Measurements from ENCODE around the gene CLEC4E.
"Not testable (repeated sequence)": the region's sequence is repeated elsewhere in the genome, so short reads cannot be mapped to it uniquely, and the experiment has no call there.

The CLEC4E gene

GRCh38 chr12:8540831-8541230 is at the start of gene CLEC4E:
Gene CLEC4E (minus strand): TSS chr12:8540905. CDS start chr12:8540797, 108 bp downstream.
- not testable (repeated sequence) for DNase-seq; H3K4me3 ChIP-seq (ENCODE audit: low read length); H3K79me2 ChIP-seq (ENCODE audit: low read length); H2AFZ ChIP-seq (ENCODE audit: low read length); H4K20me1 ChIP-seq (ENCODE audit: insufficient read depth, low read length); H3F3A ChIP-seq (ENCODE audit: insufficient read depth, low read length); H3K9ac ChIP-seq (ENCODE audit: low read length); H3K9me2 ChIP-seq (replicated peaks; ENCODE audit: insufficient read depth, low read length); H3K27ac ChIP-seq (ENCODE audit: low read length); H3K36me3 ChIP-seq (replicated peaks; ENCODE audit: insufficient read depth, low read length); H3K4me2 ChIP-seq (ENCODE audit: low read depth, low read length); H3K9me3 ChIP-seq (replicated peaks; ENCODE audit: insufficient read depth, low read length); H3K4me1 ChIP-seq (ENCODE audit: low read length); H3K27me3 ChIP-seq (replicated peaks; ENCODE audit: insufficient read depth, low read length)

- TF ChIP-seq EZH2 (optimal IDR thresholded peaks at IDR 0.05; ENCODE audit: low read depth, low read length): no peak
- TF ChIP-seq CTCF (IDR thresholded peaks at IDR 0.05; ENCODE audit: low read length): no peak
- TF ChIP-seq EZH2phosphoT487 (IDR thresholded peaks at IDR 0.05; ENCODE audit: low read length): no peak
- H3K9me2 ChIP-seq (replicated peaks; ENCODE audit: insufficient read depth, low read length): no peaks in the 10 kb centered on the region
- H3K27ac ChIP-seq (ENCODE audit: low read length): no peak overlapping the region
- H3F3A ChIP-seq (ENCODE audit: insufficient read depth, low read length): no peaks in the 10 kb centered on the region
- no peaks in the 10 kb centered on the region for H3K79me2 ChIP-seq (ENCODE audit: low read length)
- H4K20me1 ChIP-seq (ENCODE audit: insufficient read depth, low read length): no peaks in the 10 kb centered on the region
- no peak overlapping the region for H3K4me2 ChIP-seq (ENCODE audit: low read depth, low read length)
- no peaks in the 10 kb centered on the region for H3K9me3 ChIP-seq (replicated peaks; ENCODE audit: insufficient read depth, low read length)
- no peaks in the 10 kb centered on the region for H3K36me3 ChIP-seq (replicated peaks; ENCODE audit: insufficient read depth, low read length)
- H2AFZ ChIP-seq (ENCODE audit: low read length): no peak overlapping the region
- H3K4me1 ChIP-seq (ENCODE audit: low read length): no peaks in the 10 kb centered on the region
- no peak overlapping the region for H3K4me3 ChIP-seq (ENCODE audit: low read length)
- DNase-seq: no peak
- no peaks in the 10 kb centered on the region for H3K27me3 ChIP-seq (replicated peaks; ENCODE audit: insufficient read depth, low read length)
- no peak overlapping the region for H3K9ac ChIP-seq (ENCODE audit: low read length)
Observed at GRCh38 chr12:8589679-8590078, 49.0 kb upstream of the CLEC4E start.

- H2AFZ ChIP-seq (ENCODE audit: low read length); H3K79me2 ChIP-seq (ENCODE audit: low read length); H3F3A ChIP-seq (ENCODE audit: insufficient read depth, low read length); H3K4me2 ChIP-seq (ENCODE audit: low read depth, low read length); DNase-seq; H4K20me1 ChIP-seq (ENCODE audit: insufficient read depth, low read length); H3K4me3 ChIP-seq (ENCODE audit: low read length); H3K9me3 ChIP-seq (replicated peaks; ENCODE audit: insufficient read depth, low read length); H3K27me3 ChIP-seq (replicated peaks; ENCODE audit: insufficient read depth, low read length); H3K9me2 ChIP-seq (replicated peaks; ENCODE audit: insufficient read depth, low read length); H3K9ac ChIP-seq (ENCODE audit: low read length); H3K36me3 ChIP-seq (replicated peaks; ENCODE audit: insufficient read depth, low read length); H3K27ac ChIP-seq (ENCODE audit: low read length); H3K4me1 ChIP-seq (ENCODE audit: low read length): not testable (repeated sequence)
Observed at GRCh38 chr12:8584478-8584877, 43.8 kb upstream of the CLEC4E start.

GRCh38 chr12:8584004-8584403 is 43.3 kb upstream of the CLEC4E start:
- no peak for TF ChIP-seq CTCF (IDR thresholded peaks at IDR 0.05; ENCODE audit: low read length)
- no peak for TF ChIP-seq EZH2phosphoT487 (IDR thresholded peaks at IDR 0.05; ENCODE audit: low read length)
- no peak overlapping the region for H3K27ac ChIP-seq (ENCODE audit: low read length)
- no peaks in the 10 kb centered on the region for H3K4me1 ChIP-seq (ENCODE audit: low read length)
- no peak overlapping the region for H3K4me2 ChIP-seq (ENCODE audit: low read depth, low read length)
- H3F3A ChIP-seq (ENCODE audit: insufficient read depth, low read length): no peaks in the 10 kb centered on the region
- no peaks in the 10 kb centered on the region for H3K36me3 ChIP-seq (replicated peaks; ENCODE audit: insufficient read depth, low read length)
- no peak for DNase-seq
- H3K9me3 ChIP-seq (replicated peaks; ENCODE audit: insufficient read depth, low read length): no peaks in the 10 kb centered on the region
- H3K79me2 ChIP-seq (ENCODE audit: low read length): no peaks in the 10 kb centered on the region
- no peak overlapping the region for H2AFZ ChIP-seq (ENCODE audit: low read length)
- no peaks in the 10 kb centered on the region for H3K9me2 ChIP-seq (replicated peaks; ENCODE audit: insufficient read depth, low read length)
- no peak overlapping the region for H3K9ac ChIP-seq (ENCODE audit: low read length)
- H3K27me3 ChIP-seq (replicated peaks; ENCODE audit: insufficient read depth, low read length): no peaks in the 10 kb centered on the region
- H3K4me3 ChIP-seq (ENCODE audit: low read length): no peak overlapping the region
- no peaks in the 10 kb centered on the region for H4K20me1 ChIP-seq (ENCODE audit: insufficient read depth, low read length)

All from MM.1S (cell line).